Measurements from ENCODE around the gene FGFRL1.

Gene FGFRL1

DNA sequence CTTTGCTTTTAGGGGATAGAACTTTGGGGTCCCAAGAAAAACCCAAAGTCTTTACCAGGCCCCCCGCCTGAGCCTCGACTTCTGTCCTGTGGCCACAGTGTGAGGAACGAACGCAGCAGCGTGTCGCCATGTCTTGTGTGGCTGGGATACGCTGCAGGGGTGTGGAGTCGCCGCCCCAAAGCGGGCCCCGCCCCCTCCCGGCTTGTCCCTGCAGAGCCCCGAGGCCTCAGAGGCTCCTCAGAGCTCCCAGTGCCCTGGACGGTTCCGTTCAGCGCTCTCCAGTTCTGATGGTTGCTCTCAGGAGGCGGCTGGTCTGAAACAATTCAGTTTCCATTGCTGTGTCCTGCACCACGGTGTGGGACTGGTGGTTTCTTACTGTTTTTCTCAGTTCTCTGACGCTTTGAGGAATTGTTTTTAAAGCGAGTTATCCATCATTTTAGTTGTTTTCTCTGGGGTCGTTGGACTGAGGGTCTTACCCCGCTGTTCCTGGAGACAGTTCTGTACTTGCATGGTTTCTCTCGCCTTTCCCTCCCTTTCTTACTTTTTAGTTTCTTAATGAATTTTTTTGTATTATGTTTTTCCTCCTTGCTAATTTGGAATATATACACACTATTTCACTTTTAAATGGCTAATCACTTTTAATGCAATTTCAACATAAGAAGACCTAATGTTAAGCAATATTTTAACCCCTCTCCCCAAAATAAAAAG lies 26.1 kb upstream of the FGFRL1 start:
- peaks cover 9% of the 10 kb centered on the region for H3K4me1 Mint-ChIP-seq
- DNase-seq (ENCODE audit: low spot score in 2 of 2) (peak in 1 of 2 donors; percentile 59), ATAC-seq (ENCODE audit: low read depth) (peak; percentile 43)
- H3K4me3 Mint-ChIP-seq, result peak overlapping the region; percentile 78
- no peaks in the 10 kb centered on the region for H3K36me3 Mint-ChIP-seq
- H3K27me3 Mint-ChIP-seq, result no peaks in the 10 kb centered on the region
- H3K27ac Mint-ChIP-seq, result no peak overlapping the region
- H3K9me3 Mint-ChIP-seq, result no peaks in the 10 kb centered on the region

- no peaks in the 10 kb centered on the region for H3K27me3 Mint-ChIP-seq
- peak overlapping the region; percentile 70 for H3K27ac Mint-ChIP-seq
- DNase-seq (ENCODE audit: low spot score in 2 of 2), result no peak
- peak overlapping the region; percentile 91 for H3K4me3 Mint-ChIP-seq
- H3K9me3 Mint-ChIP-seq, result no peaks in the 10 kb centered on the region
- peaks cover 9% of the 10 kb centered on the region for H3K4me1 Mint-ChIP-seq
- ATAC-seq (ENCODE audit: low read depth), result peak; percentile 5
- H3K36me3 Mint-ChIP-seq, result peaks cover 2% of the 10 kb centered on the region
Measured at GRCh38 chr4:986428-986878, 25.0 kb upstream of the FGFRL1 start.

GRCh38 chr4:986879-987623 lies 24.4 kb upstream of the FGFRL1 start, which contains the start of gene IDUA:
IDUA (plus strand) TSS chr4:987044; CDS start chr4:987085, 41 bp downstream.
- DNase-seq (ENCODE audit: low spot score in 2 of 2) (peak; percentile 83 to 86), ATAC-seq (ENCODE audit: low read depth) (peak; percentile 87)
- no peaks in the 10 kb centered on the region for H3K27me3 Mint-ChIP-seq
- no peaks in the 10 kb centered on the region for H3K9me3 Mint-ChIP-seq
- H3K27ac Mint-ChIP-seq, result peak within 1 kb of the TSS; percentile 70
- peaks cover 9% of the 10 kb centered on the region for H3K4me1 Mint-ChIP-seq
- peak within 1 kb of the TSS; percentile 91 for H3K4me3 Mint-ChIP-seq
- peaks cover 2% of the 10 kb centered on the region for H3K36me3 Mint-ChIP-seq

GRCh38 chr4:987624-988513 lies 23.6 kb upstream of the FGFRL1 start:
- peaks cover 11% of the 10 kb centered on the region for H3K4me1 Mint-ChIP-seq
- DNase-seq (ENCODE audit: low spot score in 2 of 2), result no peak
- H3K27me3 Mint-ChIP-seq, result no peaks in the 10 kb centered on the region
- peak overlapping the region; percentile 81 for H3K4me3 Mint-ChIP-seq
- H3K36me3 Mint-ChIP-seq, result peaks cover 5% of the 10 kb centered on the region
- ATAC-seq (ENCODE audit: low read depth), result no peak
- no peak overlapping the region for H3K27ac Mint-ChIP-seq
- no peaks in the 10 kb centered on the region for H3K9me3 Mint-ChIP-seq

GRCh38 chr4:988726-989721 lies 22.4 kb upstream of the FGFRL1 start:
- Mint-ChIP-seq H3K9me3 (no peaks in the 10 kb centered on the region), H3K36me3 (peaks cover 5% of the 10 kb centered on the region), H3K4me1 (peaks cover 11% of the 10 kb centered on the region), H3K27me3 (no peaks in the 10 kb centered on the region), H3K4me3 (no peak overlapping the region), H3K27ac (no peak overlapping the region)
- ATAC-seq (ENCODE audit: low read depth) (no peak), DNase-seq (ENCODE audit: low spot score in 2 of 2) (no peak)

DNA sequence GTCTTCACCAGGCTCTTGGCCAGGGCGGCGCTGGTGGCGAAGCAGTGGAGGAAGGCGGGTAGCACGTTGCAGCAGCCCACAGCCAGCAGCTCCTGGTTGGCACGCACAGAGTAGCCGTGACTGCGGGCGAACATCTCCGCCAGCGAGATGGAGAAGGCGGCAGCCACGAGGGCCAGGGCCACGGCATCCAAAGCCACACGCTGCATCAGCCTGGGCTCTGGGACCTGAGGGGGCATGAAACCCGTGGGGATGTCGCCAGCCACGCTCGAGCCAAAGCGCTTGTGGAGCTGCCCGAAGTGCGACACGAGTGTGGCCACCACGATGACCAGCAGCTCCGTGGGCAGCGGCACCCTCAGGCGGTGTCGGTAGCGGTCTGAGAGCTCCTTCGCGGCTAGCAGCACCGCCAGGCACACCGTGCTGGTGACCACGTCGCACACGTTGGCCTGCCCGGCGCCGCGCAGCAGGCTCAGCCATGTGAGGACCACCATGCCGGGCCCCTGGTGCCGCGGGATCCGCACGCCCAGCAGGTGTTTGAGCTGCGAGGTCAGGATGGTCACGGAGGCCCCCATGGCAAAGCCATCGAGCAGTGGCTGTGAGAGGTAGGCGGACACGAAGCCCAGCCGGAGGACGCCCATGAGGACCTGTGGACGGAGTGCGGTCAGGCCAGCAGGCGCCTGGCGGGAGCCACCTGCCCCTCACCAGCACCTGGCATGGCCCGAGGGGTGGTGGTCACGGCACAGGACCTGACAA lies 21.5 kb upstream of the FGFRL1 start:
- Mint-ChIP-seq H3K36me3 (peaks cover 5% of the 10 kb centered on the region), H3K9me3 (no peaks in the 10 kb centered on the region), H3K27me3 (no peaks in the 10 kb centered on the region), H3K4me1 (peaks cover 9% of the 10 kb centered on the region), H3K4me3 (no peak overlapping the region), H3K27ac (no peak overlapping the region)
- DNase-seq (ENCODE audit: low spot score in 2 of 2) (no peak), ATAC-seq (ENCODE audit: low read depth) (no peak)

DNA sequence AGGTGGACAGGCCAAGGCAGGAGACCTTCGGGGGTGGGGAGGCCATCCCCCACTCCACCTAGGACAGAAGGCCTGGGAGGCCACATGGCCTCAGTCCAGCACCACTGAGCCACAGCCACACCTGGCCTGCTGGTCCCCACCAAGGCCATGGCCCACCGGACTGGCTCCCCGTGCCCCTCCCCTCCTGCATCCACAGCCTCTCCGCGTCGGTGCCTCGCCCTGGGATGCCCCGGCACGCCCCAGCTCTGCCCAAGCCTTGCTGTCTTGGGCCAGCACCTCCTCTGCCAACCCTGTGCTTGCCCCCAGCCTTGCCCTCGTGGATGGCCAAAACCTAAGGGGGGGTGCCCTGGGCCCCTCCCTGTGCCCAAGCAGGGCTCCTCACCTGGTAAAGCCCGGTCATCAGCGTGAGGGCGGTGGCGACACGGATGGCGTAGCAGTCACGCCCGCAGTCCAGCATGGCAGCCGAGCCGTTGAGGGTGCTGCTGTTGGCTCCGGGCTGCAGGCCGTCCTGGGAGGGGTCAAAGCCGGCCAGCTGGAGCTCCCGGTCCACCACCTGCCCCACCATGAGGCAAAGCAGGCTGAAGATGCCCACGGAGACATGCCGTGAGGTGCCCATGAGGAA lies 20.6 kb upstream of the FGFRL1 start:
- H3K27ac Mint-ChIP-seq, result no peak overlapping the region

GRCh38 chr4:991451-992296 lies 19.8 kb upstream of the FGFRL1 start:
- Mint-ChIP-seq H3K9me3 (no peaks in the 10 kb centered on the region), H3K36me3 (peaks cover 5% of the 10 kb centered on the region), H3K4me1 (peaks cover 5% of the 10 kb centered on the region), H3K27ac (no peak overlapping the region), H3K27me3 (peaks cover under 1% of the 10 kb centered on the region), H3K4me3 (no peak overlapping the region)
- DNase-seq (ENCODE audit: low spot score in 2 of 2), result no peak
- no peak for ATAC-seq (ENCODE audit: low read depth)

More for the DNA sequence above, 20.6 kb upstream of the FGFRL1 start:
- DNase-seq (ENCODE audit: low spot score in 2 of 2) (no peak), ATAC-seq (ENCODE audit: low read depth) (no peak)
- Mint-ChIP-seq H3K27me3 (no peaks in the 10 kb centered on the region), H3K4me1 (peaks cover 5% of the 10 kb centered on the region), H3K36me3 (peaks cover 5% of the 10 kb centered on the region), H3K9me3 (no peaks in the 10 kb centered on the region), H3K4me3 (no peak overlapping the region)

DNA sequence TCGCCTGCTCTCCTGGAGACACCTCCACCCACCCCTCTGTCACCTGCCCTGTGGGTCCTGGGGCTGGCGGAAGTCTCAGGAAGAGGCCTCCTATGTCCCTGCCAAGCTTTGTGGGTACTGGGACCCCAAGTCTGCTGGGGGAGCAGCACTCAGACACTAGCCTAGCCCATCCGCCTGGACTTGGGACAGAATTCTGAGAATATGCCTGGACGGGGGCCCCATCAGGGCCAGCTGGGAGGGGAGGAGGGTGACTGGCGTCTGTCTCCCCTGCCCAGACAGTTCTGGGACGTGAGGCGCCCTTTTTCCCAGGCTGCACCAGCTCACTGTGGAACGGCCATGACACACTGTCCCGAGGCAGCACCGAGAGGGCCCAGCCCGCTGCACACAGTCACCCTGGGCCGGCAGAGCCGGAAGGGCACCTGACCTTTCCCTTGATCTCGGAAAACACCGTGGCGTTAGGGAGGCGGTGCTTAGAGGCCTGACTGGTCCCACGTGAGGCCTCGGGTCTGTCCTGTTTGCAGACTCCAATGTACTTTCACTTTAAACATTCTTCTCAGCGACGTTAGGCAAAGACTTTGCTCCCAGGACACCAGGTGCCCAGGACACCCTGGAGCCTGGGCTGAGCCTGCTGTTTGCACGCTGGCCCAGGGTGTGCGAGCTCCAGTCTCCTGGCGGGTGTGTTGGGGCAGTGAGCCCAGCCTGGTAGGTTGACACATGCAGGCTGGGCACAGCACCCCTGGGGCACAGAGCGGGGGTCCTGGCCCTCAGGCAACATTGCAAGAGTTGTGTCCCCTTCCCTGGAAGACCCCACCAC lies 18.9 kb upstream of the FGFRL1 start:
- peak overlapping the region; percentile 21 for H3K4me3 Mint-ChIP-seq
- peaks cover 5% of the 10 kb centered on the region for H3K36me3 Mint-ChIP-seq
- H3K4me1 Mint-ChIP-seq, result peaks cover 3% of the 10 kb centered on the region
- H3K9me3 Mint-ChIP-seq, result no peaks in the 10 kb centered on the region
- DNase-seq (ENCODE audit: low spot score in 2 of 2), result no peak
- peaks cover 3% of the 10 kb centered on the region for H3K27me3 Mint-ChIP-seq
- H3K27ac Mint-ChIP-seq, result no peak overlapping the region
- ATAC-seq (ENCODE audit: low read depth), result peak; percentile 59

- H3K4me3 Mint-ChIP-seq, result peak within 1 kb of the TSS; percentile 21
- H3K27me3 Mint-ChIP-seq, result peaks cover 3% of the 10 kb centered on the region
- peaks cover 8% of the 10 kb centered on the region for H3K4me1 Mint-ChIP-seq
- no peak within 1 kb of the TSS for H3K27ac Mint-ChIP-seq
- no peak for DNase-seq (ENCODE audit: low spot score in 2 of 2)
- no peaks in the 10 kb centered on the region for H3K9me3 Mint-ChIP-seq
- ATAC-seq (ENCODE audit: low read depth), result no peak
- peaks cover 5% of the 10 kb centered on the region for H3K36me3 Mint-ChIP-seq
Measured at GRCh38 chr4:993111-994029, 18.1 kb upstream of the FGFRL1 start, which contains the start of gene SLC26A1. SLC26A1 (minus strand) TSS chr4:993404; CDS start chr4:991703, 1,701 bp downstream.

Data from memory B cell (primary cell).